ENCODE measurements around the gene BCL2L12.

GRCh38 chr19:49689133-49690078 is 23.7 kb downstream of the BCL2L12 start, which contains the start of gene ADM5:
- TF ChIP-seq CTCF (CRISPR knock-in tag; IDR thresholded peaks at IDR 0.05) (no peak), MXI1 (IDR thresholded peaks at IDR 0.05; ENCODE audit: borderline replicate concordance, low read depth, low read length) (no peak), ZNF766 (CRISPR knock-in tag; IDR thresholded peaks at IDR 0.05; ENCODE audit: borderline replicate concordance) (no peak), ETS1 (CRISPR knock-in tag; IDR thresholded peaks at IDR 0.05) (no peak), KLF6 (CRISPR knock-in tag; IDR thresholded peaks at IDR 0.05) (no peak), GPBP1L1 (CRISPR knock-in tag; IDR thresholded peaks at IDR 0.05) (no peak), ZNF430 (CRISPR knock-in tag; IDR thresholded peaks at IDR 0.05) (no peak)

Measured in HepG2 (cell line).